Kidney capillary endothelial cell (primary cell): ENCODE results near the gene CDC73.

Experiments
- DNase-seq: peaks from one replicate; pipeline ENCODE4 v3.0.0-alpha.2; 2018; ENCODE audit warnings: low spot score

The CDC73 gene

DNA sequence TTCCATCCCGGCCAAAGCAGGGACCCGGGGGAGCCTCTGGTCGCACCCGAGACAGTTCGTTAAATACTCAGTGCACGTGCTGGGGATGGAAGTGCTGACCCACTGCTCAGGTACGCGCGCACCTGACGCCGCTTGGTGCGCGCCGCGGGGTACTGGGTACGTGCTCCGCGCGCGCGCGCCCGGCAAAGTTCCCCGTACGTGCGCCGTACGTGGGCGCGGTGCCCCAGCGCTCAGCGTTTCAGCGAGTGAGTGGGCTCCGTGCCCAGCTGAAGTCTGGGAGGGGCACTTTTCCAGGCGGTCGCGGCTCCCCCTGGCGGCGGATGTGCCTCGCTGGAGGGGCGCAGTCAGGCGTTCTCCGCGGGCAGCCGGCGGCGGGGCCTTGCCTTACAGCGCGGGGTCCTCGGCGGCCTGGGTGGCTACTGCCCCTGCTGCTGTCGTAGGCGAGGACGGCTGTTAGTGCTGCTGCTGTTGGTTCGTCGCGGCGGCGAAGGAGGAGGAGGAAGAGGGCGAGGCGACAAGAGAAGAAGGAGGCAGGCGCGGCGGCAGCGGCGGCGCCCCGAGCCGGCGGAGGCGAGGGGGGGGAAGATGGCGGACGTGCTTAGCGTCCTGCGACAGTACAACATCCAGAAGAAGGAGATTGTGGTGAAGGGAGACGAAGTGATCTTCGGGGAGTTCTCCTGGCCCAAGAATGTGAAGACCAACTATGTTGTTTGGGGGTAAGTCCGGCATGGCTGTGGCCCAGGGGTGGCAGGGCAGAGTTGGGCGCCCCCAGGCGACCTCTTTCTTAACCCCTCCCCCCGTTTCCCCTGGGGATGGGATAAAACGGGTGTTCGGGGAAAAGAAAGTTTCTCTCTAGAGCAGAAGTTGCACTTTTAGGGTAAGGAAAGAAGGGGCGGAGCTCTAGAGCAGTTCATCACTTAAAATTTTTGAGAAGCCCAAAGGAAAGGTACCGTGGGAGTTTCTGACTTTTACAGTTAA, at the start of gene CDC73:
CDC73 (plus strand) TSS at position 416 of the 978 bp plus-strand sequence; CDS start at position 586, 170 bp downstream.
- peak; percentile 96 for DNase-seq

DNA sequence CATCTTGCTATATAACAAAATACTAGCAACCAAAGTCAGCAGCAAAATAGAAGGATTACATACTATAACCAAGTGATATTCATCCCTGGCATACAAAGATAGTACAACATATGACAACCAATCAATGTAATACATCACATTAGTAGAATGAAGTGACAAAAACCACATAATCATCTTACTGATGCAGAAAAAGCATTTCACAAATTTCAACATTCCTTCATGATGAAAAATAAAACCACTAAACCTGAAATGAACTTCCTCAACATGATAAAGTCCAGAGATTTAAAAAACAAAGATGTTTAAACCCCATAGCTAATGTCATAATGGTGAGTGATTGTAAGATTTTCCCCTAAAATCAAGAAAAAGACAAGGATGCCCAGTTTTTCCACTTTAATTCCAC, 43.8 kb upstream of the CDC73 start:
- DNase-seq: no peak

DNA sequence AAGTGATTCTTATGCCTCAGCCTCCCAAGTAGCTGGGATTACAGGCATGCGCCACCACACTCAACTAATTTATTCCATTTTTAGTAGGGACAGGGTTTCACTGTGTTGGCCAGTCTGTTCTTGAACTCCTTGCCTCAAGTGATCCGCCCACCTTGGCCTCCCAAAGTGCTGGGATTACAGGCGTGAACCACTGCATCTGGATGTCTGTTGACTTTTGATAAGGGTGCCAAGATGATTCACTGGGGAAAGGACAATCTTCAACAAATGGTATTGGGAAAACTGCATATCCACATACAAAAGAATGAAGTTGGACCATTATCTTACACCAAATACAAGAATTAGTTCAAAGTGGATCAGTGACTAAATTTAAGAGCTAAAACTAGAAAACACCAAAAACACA, 42.6 kb upstream of the CDC73 start:
- DNase-seq: no peak

DNA sequence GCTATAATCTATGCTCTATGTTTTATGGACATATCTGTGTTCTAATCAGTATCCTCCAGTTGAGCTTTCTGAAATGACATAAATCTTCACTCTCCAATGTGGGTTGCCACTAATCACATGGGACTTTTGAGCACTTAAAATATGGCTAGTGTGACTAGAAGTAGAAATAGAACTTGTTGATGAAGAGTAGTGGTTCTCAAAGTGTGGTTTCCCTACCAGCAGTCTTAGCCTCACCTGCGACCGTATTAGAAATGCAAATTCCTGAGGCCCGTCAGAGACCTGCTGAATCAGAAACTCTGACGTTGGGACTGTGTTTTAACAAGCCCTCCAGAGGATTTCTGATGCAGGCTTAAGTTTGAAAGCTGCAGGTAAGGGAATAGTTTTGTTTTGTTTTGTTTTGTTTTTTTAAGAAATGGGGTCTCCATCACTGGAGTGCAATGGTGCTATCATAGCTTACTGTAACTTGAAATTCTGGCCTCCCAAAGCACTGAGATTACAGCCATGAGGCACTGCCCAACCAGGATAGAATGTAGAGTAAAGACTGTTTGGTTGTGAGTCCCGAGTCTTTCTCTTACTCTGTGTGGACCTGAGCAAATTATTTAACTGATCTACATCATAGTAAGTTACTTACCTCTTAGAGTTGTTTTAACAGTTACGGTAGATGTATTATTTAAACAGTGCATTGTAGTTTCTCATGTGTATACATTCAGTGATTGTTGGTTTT, 38.3 kb upstream of the CDC73 start:
- no peak for DNase-seq

DNA sequence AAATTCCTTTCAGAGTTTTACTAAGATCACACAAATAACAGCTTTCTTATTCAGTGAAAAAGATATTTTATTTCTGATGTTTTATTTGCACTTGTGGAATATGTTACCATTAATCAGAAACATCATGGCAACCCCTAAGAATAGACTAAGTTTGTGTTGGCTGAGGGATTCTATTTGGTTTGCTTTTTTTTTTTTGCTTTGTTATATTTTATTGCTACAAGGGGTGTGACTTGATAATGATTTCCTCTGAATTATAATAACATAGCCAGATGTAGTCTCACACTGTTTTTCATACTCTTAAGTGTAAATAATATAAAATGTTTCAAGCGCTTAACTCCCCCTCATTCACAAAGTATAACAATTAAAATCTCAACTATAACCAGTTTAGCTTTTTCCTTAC, 36.6 kb upstream of the CDC73 start:
- DNase-seq: no peak

DNA sequence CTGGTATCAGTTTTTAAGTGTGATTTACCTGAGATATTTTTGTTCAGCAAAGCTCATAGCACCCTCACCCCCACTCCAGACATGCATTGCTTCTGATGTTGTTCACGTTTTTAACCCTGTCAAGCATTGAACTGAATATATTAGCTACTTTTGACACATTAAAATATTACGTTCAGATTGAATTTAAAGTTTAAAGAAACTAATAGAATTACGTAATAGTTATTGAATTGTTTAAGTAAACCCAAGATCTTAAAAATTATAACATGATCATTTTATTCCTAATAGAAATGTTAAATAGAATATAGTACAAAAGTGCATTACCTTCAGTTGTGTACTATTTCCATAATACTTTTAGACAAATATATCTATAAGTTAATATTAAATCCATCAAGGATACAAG, 35.5 kb upstream of the CDC73 start:
- no peak for DNase-seq

DNA sequence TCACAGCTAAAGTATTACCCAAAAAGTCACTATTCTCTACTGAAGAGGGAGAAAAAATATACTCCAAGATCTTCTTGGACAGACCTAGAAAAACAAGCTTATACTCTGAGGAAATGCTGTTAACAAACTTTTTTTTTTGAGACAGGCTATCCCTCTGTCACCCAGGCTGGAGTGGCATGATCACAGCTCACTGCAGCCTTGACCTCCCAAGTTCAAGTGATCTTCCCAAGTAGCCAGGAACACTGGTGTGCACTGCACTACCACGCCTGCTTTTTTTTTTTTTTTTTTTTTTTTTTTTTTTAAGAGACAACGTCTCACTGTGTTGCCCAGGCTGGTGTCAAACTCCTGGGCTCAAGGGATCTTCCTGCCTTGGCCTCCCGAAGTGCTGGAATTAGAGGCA, 33.9 kb upstream of the CDC73 start:
- no peak for DNase-seq

DNA sequence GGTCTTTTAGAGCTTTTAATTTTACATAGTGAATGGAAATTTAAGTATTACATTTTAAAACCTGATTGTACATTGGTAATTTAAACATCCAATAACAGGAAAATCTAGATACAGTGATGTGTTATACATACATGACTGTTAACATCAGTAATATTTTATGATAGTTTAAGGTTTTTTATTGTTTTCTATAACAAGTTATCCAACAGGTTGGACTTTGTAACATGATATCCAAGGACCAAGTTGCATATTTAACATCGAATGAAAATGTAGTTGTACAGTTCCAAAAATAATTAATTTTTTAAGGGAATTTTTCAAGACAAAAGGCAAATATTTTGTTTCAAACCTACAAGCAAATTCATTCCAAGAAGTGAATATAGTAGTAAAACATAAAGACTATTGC, 31.0 kb upstream of the CDC73 start:
- DNase-seq: no peak

DNA sequence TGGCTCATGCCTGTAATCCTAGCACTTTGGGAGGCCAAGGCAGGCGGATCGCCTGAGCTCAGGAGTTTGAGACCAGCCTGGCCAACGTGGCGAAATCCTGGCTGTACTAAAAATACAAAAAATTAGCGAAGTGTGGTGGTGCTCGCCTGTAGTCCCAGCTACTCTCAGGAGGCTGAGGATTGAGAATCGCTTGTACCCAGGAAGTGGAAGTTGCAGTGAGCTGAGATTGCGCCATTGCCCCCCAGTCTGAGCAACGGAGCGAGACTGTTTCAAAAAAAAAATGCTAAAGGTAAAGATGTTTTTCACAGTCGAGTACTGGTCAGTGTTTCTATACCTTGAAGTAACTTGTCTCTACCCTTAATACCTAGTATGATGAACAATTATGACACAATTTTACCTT, 27.7 kb upstream of the CDC73 start:
- DNase-seq: no peak

DNA sequence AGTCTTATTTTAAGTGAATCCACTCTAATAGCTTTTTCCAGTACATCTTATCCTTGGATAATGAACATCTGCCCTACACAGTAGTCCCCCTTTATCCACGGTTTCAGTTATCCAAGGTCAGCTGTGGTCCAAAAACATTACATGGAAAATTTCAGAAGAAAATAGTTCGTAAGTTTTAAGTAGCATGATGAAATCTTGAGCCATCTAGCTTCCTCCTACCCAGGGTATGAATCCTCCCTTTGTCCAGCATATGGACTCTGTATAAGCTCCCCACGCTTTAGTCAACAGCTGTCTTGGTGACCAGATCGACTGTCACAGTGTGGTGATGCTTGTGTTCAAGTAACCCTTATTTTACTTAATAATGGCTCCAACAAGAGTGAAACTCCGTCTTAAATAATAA, 19.2 kb upstream of the CDC73 start:
- no peak for DNase-seq

DNA sequence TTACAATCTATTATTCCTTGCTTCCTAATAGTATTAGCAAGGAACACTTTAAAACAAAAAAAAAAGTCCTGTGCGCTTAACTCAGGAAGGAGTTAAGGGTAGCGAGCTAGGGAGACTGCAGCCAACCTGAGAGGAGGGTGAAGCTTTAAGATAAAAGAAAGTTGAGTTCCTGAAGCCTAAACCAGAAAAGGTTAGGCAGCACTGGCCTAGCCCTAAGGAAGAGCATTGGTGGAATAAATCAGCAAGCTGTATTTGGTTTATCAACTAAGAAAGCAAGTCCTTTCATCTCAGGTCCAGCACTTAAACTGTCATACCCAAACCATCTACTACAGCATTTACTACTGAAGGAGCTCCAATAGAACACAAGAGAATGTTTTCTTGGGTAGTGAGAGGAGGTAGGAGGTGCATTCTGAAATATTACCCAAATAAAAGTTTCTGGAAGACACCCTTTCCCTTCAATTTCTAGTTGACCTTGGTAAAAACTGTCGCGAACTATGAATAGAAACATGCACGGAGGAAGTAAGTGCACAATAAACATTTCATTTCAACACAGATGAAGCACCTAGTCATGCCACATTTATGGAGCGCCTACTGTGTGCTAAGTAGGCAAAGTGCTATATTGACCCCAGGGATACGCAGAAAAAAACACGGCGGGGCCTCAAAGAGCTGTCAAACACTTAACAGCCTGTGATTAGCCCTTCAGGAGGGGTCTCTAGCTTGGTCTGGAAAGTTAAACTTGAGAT, 17.9 kb upstream of the CDC73 start:
- peak; percentile 13 for DNase-seq

DNA sequence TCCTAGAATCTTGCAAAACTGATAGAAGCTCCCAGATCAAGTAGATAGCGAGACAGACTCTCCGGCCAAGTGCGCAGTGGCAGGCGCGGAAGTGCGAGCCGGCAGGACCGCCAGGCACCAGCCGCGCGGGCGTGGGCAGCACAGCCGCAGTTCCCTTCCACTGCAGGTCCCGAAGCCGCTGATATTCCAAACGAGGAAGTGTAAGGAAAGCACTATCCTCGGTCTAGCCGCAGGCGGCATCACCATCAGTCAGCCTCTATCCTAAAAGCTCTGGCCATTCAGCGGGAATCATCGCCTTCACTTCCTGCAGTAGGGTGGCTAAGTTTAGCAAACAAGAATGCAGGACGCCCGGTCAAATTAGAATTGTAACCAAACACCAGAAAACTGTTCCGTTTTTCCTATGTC, 17.3 kb upstream of the CDC73 start:
- DNase-seq: peak; percentile 57

DNA sequence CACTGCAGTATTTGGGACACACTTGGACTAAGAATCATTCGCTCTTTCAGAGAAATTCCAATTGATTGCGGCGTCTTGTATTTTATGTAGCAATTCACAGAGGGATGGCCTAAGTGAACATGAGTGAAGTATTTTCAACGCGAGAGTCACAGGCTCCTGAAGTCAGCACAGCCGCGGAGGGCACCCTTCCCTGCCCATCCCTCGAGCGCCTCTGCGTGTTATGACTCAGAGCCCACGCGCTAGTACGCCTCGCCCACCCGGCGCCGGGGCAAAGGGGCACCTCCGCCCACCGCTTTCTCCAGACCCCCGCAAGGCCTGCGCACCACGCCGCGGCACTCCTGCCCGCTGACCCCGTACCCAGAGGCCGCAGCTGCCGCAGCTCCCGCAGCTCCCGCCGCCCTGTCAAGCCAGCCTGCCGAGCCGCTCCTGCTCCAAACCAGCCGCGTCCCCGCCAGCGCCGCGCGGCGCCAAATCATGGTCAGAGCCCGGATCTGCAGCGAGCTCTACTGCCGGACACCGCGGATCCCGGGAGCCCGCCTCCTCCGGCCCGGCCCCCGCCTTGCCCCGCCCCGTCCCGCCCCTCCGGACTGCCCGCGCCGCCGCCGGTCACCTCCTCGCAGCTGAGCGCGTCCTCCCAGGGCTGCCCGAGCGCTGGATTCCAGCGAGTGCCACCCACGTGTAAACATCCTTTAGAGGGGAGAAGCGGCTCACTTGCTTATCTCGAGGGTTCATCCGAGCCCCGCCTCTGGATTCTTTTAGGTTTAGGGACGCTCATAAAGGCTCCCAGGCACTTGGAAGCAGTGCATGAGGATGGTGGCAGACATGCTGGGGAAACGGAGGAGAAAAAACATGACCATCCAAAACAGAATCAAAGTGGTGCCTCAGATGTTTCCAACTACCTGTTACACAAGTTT, 16.7 kb upstream of the CDC73 start, which contains the start of gene GLRX2:
GLRX2 (minus strand) TSS at position 508 of the 914 bp plus-strand sequence; CDS start at position 476, 32 bp downstream.
- peak; percentile 75 for DNase-seq

DNA sequence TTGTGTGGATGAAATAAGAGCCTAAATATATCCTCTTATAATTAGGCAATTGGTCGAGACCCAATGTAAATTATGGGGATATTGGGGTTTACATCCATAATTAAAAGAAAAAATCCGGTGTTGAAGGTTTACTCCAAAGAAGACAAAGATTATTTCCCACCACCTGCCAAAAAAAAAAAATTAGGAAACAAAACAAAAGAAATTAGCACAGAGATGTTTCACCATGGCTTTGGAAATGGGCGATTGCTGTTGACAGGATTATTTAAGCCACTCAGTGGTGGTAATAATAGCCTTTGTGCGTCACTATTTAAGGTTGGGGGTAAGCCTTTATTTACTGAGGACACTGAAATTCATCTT, 16.0 kb upstream of the CDC73 start:
- no peak for DNase-seq

DNA sequence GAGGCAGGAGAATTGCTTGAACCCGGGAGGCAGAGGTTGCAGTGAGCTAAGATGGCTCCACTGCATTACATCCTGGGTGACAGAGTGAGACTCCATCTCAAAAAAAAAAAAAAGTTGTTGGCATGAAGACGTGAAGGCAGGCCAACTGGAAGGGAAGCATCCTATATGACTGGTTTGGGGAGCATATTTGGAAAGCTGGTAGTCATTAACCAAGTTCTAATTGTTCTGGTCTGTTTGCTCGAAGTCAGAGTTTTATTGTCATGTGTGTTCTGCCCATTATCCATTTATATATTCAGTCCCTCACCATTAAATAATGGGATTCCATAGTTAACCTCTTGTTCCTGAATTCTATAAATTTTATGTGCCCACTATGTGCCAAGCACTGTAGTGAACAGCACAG, 13.4 kb upstream of the CDC73 start:
- no peak for DNase-seq

DNA sequence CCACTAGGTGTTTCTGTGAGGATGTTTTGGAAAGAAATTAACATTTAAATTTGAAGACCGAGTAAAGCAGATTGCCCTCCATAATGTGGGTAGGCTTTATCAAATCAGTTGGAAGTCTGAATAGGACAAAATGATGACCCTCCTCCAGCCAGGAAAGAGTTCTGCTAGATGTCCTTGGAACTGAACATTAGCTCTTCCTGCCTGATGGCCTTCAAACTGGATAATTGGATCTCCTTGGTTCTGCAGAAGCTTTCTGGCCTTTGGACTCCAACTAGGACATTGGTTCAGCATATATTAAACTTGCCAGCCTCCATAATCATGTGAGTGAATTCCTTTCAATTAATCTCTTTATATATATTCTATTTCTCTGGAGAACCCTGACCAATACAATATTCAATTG, 12.2 kb upstream of the CDC73 start:
- DNase-seq: no peak

DNA sequence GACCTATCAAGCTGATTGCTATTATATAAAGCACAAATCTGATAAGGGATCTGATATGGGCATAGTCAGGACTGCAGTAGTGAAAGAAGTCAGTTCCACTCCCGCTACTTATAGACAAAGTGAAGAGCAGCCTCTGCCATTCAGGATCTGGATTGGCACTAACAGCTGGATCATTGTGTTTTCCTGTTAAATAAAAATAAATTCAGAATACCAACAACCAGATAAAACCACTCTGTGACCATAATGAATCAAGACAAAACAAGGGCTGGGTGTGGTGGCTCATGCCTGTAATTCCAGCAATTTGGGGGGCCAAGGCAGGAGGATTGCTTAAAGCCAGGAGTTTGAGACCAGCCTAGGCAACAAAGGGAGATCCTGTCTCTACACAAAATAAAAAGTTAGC, 11.6 kb upstream of the CDC73 start:
- DNase-seq: no peak

DNA sequence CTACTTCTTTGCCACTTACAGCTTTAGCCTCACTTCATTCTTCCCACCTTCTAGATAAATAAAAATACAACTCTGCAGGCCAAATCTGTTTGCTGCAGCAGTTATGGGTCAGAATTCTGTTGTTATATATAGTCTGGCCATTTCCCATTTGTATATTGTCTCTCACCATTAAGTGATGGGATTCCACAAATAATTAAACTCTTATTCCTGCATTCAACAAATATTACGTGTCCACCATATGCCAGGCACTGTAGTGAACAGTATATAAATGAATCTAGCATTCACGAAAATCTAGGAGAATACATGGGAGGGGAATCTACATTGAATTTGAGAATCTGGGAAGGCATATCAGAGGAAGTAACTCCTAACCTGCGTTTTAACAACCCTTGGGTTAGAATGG, 11.0 kb upstream of the CDC73 start:
- no peak for DNase-seq

DNA sequence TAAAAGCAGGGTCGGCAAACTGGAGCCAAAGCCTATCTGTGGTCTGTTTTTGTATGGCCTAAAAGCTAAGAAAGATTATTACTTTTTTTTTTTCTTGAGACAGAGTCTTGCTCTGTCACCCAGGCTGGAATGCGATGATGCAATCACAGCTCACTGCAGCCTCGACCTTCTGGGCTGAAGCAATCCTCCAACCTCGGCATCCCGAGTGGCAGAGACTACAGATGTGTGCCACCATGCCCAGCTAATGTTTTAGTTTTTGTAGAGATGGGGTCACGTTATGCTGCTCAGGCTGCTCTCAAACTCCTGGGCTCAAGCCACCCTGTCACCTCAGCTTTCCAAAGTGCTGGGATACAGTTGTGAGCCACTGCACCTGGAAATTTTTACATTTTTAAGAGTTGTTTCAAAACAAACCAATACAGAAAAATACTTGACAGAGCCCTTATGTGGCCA, 10.2 kb upstream of the CDC73 start:
- peak; percentile 16 for DNase-seq

DNA sequence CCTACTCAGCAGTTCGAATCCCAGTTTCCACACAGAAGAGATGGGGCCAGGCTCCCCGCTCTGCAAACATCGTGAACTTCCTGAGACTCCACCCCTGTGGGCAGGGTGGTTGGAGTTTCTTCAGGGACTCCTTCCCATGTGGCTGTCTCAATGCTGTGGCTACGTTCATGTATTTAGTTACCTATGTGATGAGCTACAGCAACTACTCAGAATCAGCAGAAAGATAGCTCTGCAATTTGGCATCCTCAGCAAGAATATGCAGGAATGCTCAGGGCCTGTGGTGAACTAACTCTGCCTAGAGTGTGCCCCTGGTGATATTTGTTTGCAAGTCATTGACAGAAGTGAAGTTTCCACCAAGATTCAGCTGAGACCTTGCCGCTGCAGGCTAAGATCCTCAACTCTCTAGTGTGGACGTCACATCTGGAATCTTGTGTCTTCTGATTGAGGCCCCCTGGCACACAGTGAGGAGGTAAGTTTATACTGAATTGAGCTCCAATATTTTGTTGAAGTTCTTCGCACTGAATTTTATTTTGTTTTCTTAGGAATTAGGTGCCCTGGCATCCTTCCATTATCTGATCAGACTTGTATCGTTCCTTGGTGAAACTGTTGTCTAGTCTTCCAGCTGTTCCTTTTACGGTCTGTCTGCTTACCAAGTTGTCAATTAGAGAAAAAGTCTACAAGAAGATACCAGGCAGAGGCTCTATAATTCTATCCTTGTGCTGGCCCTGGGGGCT, 8.4 kb upstream of the CDC73 start:
- no peak for DNase-seq

DNA sequence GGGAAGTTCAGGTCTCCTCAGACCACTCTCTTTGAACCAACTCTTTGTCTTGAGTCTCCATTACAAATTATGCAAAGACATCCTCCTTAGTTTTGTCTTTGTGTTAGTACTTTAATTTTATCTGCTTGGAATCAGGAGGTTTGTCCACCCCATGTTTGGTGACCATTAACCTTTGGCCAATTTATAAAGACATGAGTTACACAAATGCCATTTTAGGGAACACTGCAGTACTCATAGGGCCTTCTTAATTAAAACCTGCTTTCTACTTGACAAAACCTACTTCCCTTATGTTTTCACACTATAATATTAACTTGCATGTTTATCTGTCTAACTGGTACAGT, 7.9 kb upstream of the CDC73 start:
- DNase-seq: no peak
